Panc1 (cell line): ENCODE measurements around the gene FAR2. TPM values are rescaled to one million over a fixed set of nuclear protein-coding genes. Genes with fewer than 3 reads are reported as not detected.

Experiments
- ATAC-seq: fragments of 200-7000 bp; cut with Tn5 transposase; 2 replicates; pipeline ENCODE4 v1.9.1; 2020; ENCODE audit warnings: mild to moderate bottlenecking, moderate library complexity
- BruUV-seq: library from RNA; stranded (reverse); fragments of 400-500 nt; replicated peaks from 2 replicates; lab custom pipeline; 2021; lab: Mats Ljungman, UMichigan
- CTCF ChIA-PET: fragments of 300-600 bp; sonication (Branson Sonifier 250); formaldehyde crosslinking; loops from one replicate; lab custom pipeline; 2022; ENCODE audit warnings: antibody characterized with exemption; lab: Charles Lee
- POLR2A ChIA-PET: fragments of 300-600 bp; sonication (Branson Sonifier 250); formaldehyde crosslinking; loops from one replicate; lab custom pipeline; 2022; ENCODE audit warnings: antibody characterized with exemption; lab: Charles Lee
- DNase-seq: peaks from one replicate; pipeline ENCODE4 v3.0.0-alpha.2; 2010; ENCODE audit warnings: low read depth, low spot score
- H3K27ac ChIP-seq: 2 replicates; pipeline ENCODE4 v1.5.1; 2011; ENCODE audit warnings: mild to moderate bottlenecking, low read length, inconsistent platforms
- H3K27me3 ChIP-seq: fragments of 200-500 bp; sonication (Bioruptor generic); 2 replicates; pipeline ENCODE4 v1.6.0; 2014; ENCODE audit warnings: low read length, inconsistent platforms; ENCODE audit not compliant: control insufficient read depth, insufficient read depth
- H3K36me3 ChIP-seq: fragments of 200-500 bp; sonication (Bioruptor generic); 2 replicates; pipeline ENCODE4 v1.5.1; 2014; ENCODE audit warnings: inconsistent platforms, mild to moderate bottlenecking, low read length, moderate library complexity; ENCODE audit not compliant: control insufficient read depth, insufficient read depth
- H3K4me1 ChIP-seq: 2 replicates; pipeline ENCODE4 v1.5.1; 2011; ENCODE audit warnings: inconsistent platforms, mild to moderate bottlenecking, low read length, moderate library complexity; ENCODE audit not compliant: control insufficient read depth, insufficient read depth
- H3K4me3 ChIP-seq, 2 experiments: 2 replicates each; pipeline ENCODE4 v1.5.1; 2011 to 2012; ENCODE audit warnings: low read depth in 2 of 2, low read length in 2 of 2, mild to moderate bottlenecking in 2 of 2, inconsistent platforms in 1 of 2, moderate library complexity in 1 of 2
- H3K9me3 ChIP-seq: fragments of 200-500 bp; sonication (Bioruptor generic); 2 replicates; pipeline ENCODE4 v1.5.1; 2014; ENCODE audit warnings: low read depth, mild to moderate bottlenecking, inconsistent platforms, low read length, moderate library complexity; ENCODE audit not compliant: control insufficient read depth, insufficient read depth
- POLR2AphosphoS5 ChIP-seq: IDR thresholded peaks from 2 replicates; pipeline ENCODE4 v1.6.1; 2012; ENCODE audit warnings: mild to moderate bottlenecking, low read depth, low read length, moderate library complexity
- SIN3A ChIP-seq: IDR thresholded peaks from 2 replicates; pipeline ENCODE4 v1.6.1; 2012; ENCODE audit warnings: low read depth, mild to moderate bottlenecking, low read length, moderate library complexity, borderline replicate concordance; ENCODE audit not compliant: insufficient read depth
- TCF7L2 ChIP-seq: IDR thresholded peaks from 2 replicates; pipeline ENCODE4 v1.6.1; 2011; ENCODE audit warnings: mild to moderate bottlenecking, low read depth, low read length, inconsistent platforms
- in situ Hi-C: cut with HindIII; loops from 2 replicates; pipeline ENCODE4 v1.10.0; 2016; ENCODE audit warnings: low sequenced_read_pairs, low pct_unique_long_range_greater_than_20kb
- intact Hi-C: fragments of 100-400 bp; cut with micrococcal nuclease; formaldehyde crosslinking; loops from one replicate; pipeline ENCODE4 v1.10.0; 2022; ENCODE audit not compliant: unreplicated experiment
- total RNA-seq: library from RNA; stranded (reverse); gene quantifications from one replicate; pipeline ENCODE4 v1.2.1, GENCODE V29; 2021; ENCODE audit not compliant: unreplicated experiment
- TF ChIP-seq, protein P1 (sequence below): fragments of 450-650 bp; IDR thresholded peaks from 2 replicates; pipeline ENCODE4 v1.5.1; 2017; ENCODE audit warnings: mild to moderate bottlenecking
- TF ChIP-seq, protein P2 (sequence below), 2 experiments: IDR thresholded peaks; 2 replicates each; pipeline ENCODE4 v1.6.1; 2011 to 2012; ENCODE audit warnings: low read depth in 2 of 2, control low read depth in 1 of 2, low read length in 1 of 2, mild to moderate bottlenecking in 1 of 2, moderate library complexity in 1 of 2; ENCODE audit not compliant: insufficient read depth in 1 of 2

FAR2 gene
- total RNA-seq, 1 experiment from 2014 or later: 6.2 TPM

DNA sequence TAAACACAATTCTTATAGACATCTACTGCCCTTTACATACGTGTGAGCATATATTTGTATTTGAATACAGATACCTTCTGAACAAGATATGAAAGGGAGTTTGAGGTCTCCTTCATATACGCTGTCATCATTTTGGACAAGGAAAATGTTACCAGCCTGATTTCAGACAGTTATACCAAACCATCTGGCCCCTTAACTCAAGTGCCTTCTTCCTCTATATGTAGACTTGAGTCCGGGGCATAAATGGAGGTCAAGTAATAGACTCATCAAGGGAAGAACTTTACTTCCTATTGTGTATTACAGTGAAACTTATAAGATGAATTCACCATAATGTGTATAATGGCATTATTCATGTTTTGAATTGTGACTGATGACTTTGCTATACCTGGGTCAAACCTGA, 52.2 kb downstream of the FAR2 start:
- TF ChIP-seq, protein P1, sequence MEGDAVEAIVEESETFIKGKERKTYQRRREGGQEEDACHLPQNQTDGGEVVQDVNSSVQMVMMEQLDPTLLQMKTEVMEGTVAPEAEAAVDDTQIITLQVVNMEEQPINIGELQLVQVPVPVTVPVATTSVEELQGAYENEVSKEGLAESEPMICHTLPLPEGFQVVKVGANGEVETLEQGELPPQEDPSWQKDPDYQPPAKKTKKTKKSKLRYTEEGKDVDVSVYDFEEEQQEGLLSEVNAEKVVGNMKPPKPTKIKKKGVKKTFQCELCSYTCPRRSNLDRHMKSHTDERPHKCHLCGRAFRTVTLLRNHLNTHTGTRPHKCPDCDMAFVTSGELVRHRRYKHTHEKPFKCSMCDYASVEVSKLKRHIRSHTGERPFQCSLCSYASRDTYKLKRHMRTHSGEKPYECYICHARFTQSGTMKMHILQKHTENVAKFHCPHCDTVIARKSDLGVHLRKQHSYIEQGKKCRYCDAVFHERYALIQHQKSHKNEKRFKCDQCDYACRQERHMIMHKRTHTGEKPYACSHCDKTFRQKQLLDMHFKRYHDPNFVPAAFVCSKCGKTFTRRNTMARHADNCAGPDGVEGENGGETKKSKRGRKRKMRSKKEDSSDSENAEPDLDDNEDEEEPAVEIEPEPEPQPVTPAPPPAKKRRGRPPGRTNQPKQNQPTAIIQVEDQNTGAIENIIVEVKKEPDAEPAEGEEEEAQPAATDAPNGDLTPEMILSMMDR: no peak
- no peak for TF ChIP-seq TCF7L2
- TF ChIP-seq, protein P2, sequence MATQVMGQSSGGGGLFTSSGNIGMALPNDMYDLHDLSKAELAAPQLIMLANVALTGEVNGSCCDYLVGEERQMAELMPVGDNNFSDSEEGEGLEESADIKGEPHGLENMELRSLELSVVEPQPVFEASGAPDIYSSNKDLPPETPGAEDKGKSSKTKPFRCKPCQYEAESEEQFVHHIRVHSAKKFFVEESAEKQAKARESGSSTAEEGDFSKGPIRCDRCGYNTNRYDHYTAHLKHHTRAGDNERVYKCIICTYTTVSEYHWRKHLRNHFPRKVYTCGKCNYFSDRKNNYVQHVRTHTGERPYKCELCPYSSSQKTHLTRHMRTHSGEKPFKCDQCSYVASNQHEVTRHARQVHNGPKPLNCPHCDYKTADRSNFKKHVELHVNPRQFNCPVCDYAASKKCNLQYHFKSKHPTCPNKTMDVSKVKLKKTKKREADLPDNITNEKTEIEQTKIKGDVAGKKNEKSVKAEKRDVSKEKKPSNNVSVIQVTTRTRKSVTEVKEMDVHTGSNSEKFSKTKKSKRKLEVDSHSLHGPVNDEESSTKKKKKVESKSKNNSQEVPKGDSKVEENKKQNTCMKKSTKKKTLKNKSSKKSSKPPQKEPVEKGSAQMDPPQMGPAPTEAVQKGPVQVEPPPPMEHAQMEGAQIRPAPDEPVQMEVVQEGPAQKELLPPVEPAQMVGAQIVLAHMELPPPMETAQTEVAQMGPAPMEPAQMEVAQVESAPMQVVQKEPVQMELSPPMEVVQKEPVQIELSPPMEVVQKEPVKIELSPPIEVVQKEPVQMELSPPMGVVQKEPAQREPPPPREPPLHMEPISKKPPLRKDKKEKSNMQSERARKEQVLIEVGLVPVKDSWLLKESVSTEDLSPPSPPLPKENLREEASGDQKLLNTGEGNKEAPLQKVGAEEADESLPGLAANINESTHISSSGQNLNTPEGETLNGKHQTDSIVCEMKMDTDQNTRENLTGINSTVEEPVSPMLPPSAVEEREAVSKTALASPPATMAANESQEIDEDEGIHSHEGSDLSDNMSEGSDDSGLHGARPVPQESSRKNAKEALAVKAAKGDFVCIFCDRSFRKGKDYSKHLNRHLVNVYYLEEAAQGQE (IDR thresholded peaks at IDR 0.05; ENCODE audit: insufficient read depth in 1 of 2, low read depth in 2 of 2, low read length in 1 of 2): no peak
- no peak for TF ChIP-seq SIN3A
- TF ChIP-seq POLR2AphosphoS5: no peak
- intact Hi-C loops (no loop called here), in situ Hi-C loops (no loop called here)
- Histone ChIP-seq H3K27me3 (no peaks in the 10 kb centered on the region), H3K27ac (no peak overlapping the region), H3K9me3 (no peaks in the 10 kb centered on the region), H3K36me3 (no peaks in the 10 kb centered on the region), H3K4me3 (no peak overlapping the region), H3K4me1 (no peaks in the 10 kb centered on the region)
- POLR2A ChIA-PET: no interaction called here
- ATAC-seq (no peak), DNase-seq (no peak)
- no TSS peak for BruUV-seq
- CTCF ChIA-PET: no interaction called here

DNA sequence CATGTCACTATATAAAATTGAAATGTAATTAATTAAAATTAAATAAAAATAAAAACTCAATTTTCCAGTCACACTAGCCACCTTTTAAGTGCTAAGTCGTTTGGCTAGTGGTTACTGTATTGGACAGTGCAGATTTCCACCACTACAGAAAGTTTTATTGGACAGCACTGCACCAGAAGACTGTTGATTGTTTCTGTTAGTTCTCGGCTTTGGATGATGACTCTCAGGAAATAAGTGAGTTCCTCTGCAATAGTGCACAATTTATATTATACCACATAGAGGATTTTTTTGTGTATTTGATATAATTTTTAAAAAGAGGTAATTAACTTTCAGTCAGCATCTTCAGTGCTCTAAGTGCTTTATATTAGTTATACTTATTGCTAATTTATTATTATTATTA, 52.7 kb downstream of the FAR2 start:
- ChIA-PET CTCF (no interaction called here), POLR2A (no interaction called here)
- TF ChIP-seq TCF7L2 (no peak), POLR2AphosphoS5 (no peak), SIN3A (no peak)
- TF ChIP-seq, protein P1: no peak
- TF ChIP-seq, protein P2 (IDR thresholded peaks at IDR 0.05; ENCODE audit: insufficient read depth in 1 of 2, low read depth in 2 of 2, low read length in 1 of 2): no peak
- ATAC-seq (no peak), DNase-seq (no peak)
- no peaks in the 10 kb centered on the region for H3K9me3 ChIP-seq
- H3K4me3 ChIP-seq: no peak overlapping the region
- no peaks in the 10 kb centered on the region for H3K4me1 ChIP-seq
- intact Hi-C loops (no loop called here), in situ Hi-C loops (no loop called here)
- no peaks in the 10 kb centered on the region for H3K36me3 ChIP-seq
- no peak overlapping the region for H3K27ac ChIP-seq
- no TSS peak for BruUV-seq
- no peaks in the 10 kb centered on the region for H3K27me3 ChIP-seq
